HepG2 (cell line): ENCODE results near the gene GPX5. TPM values are rescaled to one million over a fixed set of nuclear protein-coding genes. Genes with fewer than 3 reads are reported as not detected.
A peak's percentile ranks its signal among the peaks of the same experiment; 100 is the strongest.

Experiments used
- ATAC-seq: fragments of 200-7000 bp; cut with Tn5 transposase; 3 replicates; pipeline ENCODE4 v1.9.1; 2020; ENCODE audit warnings: mild to moderate bottlenecking, moderate library complexity
- BruUV-seq: library from RNA; stranded (reverse); fragments of 400-500 nt; replicated peaks from 2 replicates; lab custom pipeline; 2021; lab: Mats Ljungman, UMichigan
- CTCF ChIA-PET: fragments of 300-600 bp; formaldehyde crosslinking; extraction: SDS; loops from one replicate; lab custom pipeline; 2021; ENCODE audit warnings: low total read pairs, inconsistent platforms, low intra/inter-chr PET ratio; lab: Yijun Ruan, JAX
- POLR2A ChIA-PET: fragments of 350-600 bp; sonication (Branson Sonifier 250); formaldehyde crosslinking; loops from one replicate; lab custom pipeline; 2020; ENCODE audit warnings: antibody characterized with exemption, inconsistent platforms; lab: Yijun Ruan, JAX
- DNase-seq: peaks from one replicate; pipeline ENCODE4 v3.0.0-alpha.2; 2015; ENCODE audit warnings: low spot score
- FAIRE-seq: peaks from 3 replicates; lab custom pipeline; 2011; peaks lifted over from hg19 to GRCh38; lab: Jason Lieb, UNC
- H2AFZ ChIP-seq: one replicate; pipeline ENCODE4 v1.6.1; 2011; ENCODE audit warnings: low read length, inconsistent platforms
- H3K27ac ChIP-seq: fragments of 300-600 bp; 3 replicates; pipeline ENCODE4 v1.8.0; 2011; ENCODE audit warnings: mixed run types, mild to moderate bottlenecking, mixed read lengths, low read length, inconsistent platforms; ENCODE audit not compliant: insufficient read depth; ENCODE audit errors: extremely low read length
- H3K27me3 ChIP-seq, 2 experiments: fragments of 200-600 bp in 1 of 2; 2 replicates in 1 of 2; 3 replicates in 1 of 2; pipeline versions ENCODE4 v1.6.0 to v1.8.0; 2011; ENCODE audit warnings: low read length in 2 of 2, mild to moderate bottlenecking in 2 of 2, moderate library complexity in 2 of 2, inconsistent platforms in 1 of 2; ENCODE audit not compliant: insufficient read depth in 2 of 2, control insufficient read depth in 1 of 2
- H3K36me3 ChIP-seq, 2 experiments: fragments of 200-600 bp in 1 of 2; replicated peaks in 1 of 2; 2 replicates in 1 of 2; 3 replicates in 1 of 2; pipeline versions ENCODE4 v1.5.1 to v1.8.0; 2011; ENCODE audit warnings: low read length in 2 of 2, inconsistent platforms in 1 of 2; ENCODE audit not compliant: insufficient read depth in 2 of 2, control insufficient read depth in 1 of 2
- H3K4me1 ChIP-seq: 2 replicates; pipeline ENCODE4 v1.5.1; 2012; ENCODE audit warnings: low read length, inconsistent platforms; ENCODE audit not compliant: insufficient read depth
- H3K4me2 ChIP-seq: 2 replicates; pipeline ENCODE4 v1.6.0; 2011; ENCODE audit warnings: low read depth, low read length, inconsistent platforms
- H3K4me3 ChIP-seq, 3 experiments: fragments of 200-600 bp in 1 of 3; sonication (generic), shearing (Covaris generic) in 1 of 3; replicated peaks in 1 of 3; 2 replicates each; pipeline ENCODE4 v1.5.1; 2011 to 2016; ENCODE audit warnings: low read length in 3 of 3, inconsistent platforms in 2 of 3, low read depth in 2 of 3, mild to moderate bottlenecking in 2 of 3, control low read depth in 1 of 3, mixed read lengths in 1 of 3; ENCODE audit not compliant: insufficient read depth in 1 of 3
- H3K79me2 ChIP-seq: one replicate; pipeline ENCODE4 v1.6.1; 2011; ENCODE audit warnings: low read length, inconsistent platforms; ENCODE audit not compliant: insufficient read depth
- H3K9ac ChIP-seq: 2 replicates; pipeline ENCODE4 v1.6.0; 2011; ENCODE audit warnings: mild to moderate bottlenecking, low read depth, low read length, inconsistent platforms; ENCODE audit not compliant: insufficient read depth
- H3K9me3 ChIP-seq: 2 replicates; pipeline ENCODE4 v1.5.1; 2012; ENCODE audit warnings: mild to moderate bottlenecking, low read length
- H4K20me1 ChIP-seq: 2 replicates; pipeline ENCODE4 v1.6.0; 2011; ENCODE audit warnings: inconsistent platforms, mild to moderate bottlenecking, low read length, moderate library complexity; ENCODE audit not compliant: insufficient read depth
- FOSL1 ChIP-seq: sonication (generic); formaldehyde crosslinking; IDR thresholded peaks from 2 replicates; pipeline ENCODE4 v1.9.0; 2021; ENCODE audit warnings: missing genetic modification reagents, borderline replicate concordance
- RNF219 ChIP-seq: sonication (generic); formaldehyde crosslinking; IDR thresholded peaks from 2 replicates; pipeline ENCODE4 v1.5.0; 2020; ENCODE audit warnings: mild to moderate bottlenecking, missing genetic modification reagents
- ZBTB40 ChIP-seq, 2 experiments: fragments of 450-650 bp in 1 of 2; sonication (generic) in 1 of 2; formaldehyde crosslinking in 1 of 2; IDR thresholded peaks; 2 replicates each; pipeline versions ENCODE4 v1.6.1 to v1.8.0; 2016 to 2022; ENCODE audit warnings: antibody characterized with exemption in 1 of 2, mild to moderate bottlenecking in 1 of 2, missing genetic modification reagents in 1 of 2
- ZIK1 ChIP-seq: sonication (generic); formaldehyde crosslinking; IDR thresholded peaks from 2 replicates; pipeline ENCODE4 v1.5.0; 2020; ENCODE audit warnings: mild to moderate bottlenecking, low read depth, missing genetic modification reagents, borderline replicate concordance
- WGBS: methylation state at CpG from one replicate; pipeline ENCODE4 v1.1.6; 2017; ENCODE audit warnings: low lambda C conversion rate; 5-methylcytosine and 5-hydroxymethylcytosine counted together
- in situ Hi-C: cut with HindIII; loops from 2 replicates; pipeline ENCODE4 v1.10.0; 2017; ENCODE audit warnings: low pct_unique_long_range_greater_than_20kb; ENCODE audit not compliant: extremely low pct_ligation_motif_present
- intact Hi-C: fragments of 100-400 bp; cut with micrococcal nuclease; formaldehyde crosslinking; loops from one replicate; pipeline ENCODE4 v1.10.0; 2022; ENCODE audit not compliant: unreplicated experiment
- polyA plus RNA-seq, 8 experiments: library from polyadenylated mRNA; depleted of rRNA in 3 of 8; stranded (reverse) in 7 of 8; unstranded in 1 of 8; fragments of >200 nt; fragmentation: Illumina TruSeq in 4 of 8; extraction: Trizol in 4 of 8; gene quantifications; 2 replicates each; pipeline versions ENCODE4 v1.2.1 to v1.2.3, GENCODE V29; 2011 to 2016; ENCODE audit warnings: low read depth in 4 of 8, missing spikeins in 1 of 8, mixed read lengths in 1 of 8; ENCODE audit not compliant: insufficient read depth in 1 of 8
- total RNA-seq, 5 experiments: library from RNA; depleted of rRNA; stranded (reverse); fragments of >200 nt; fragmentation: Illumina TruSeq; extraction: Trizol; gene quantifications; 2 replicates each; pipeline ENCODE4 v1.2.3, GENCODE V29; 2016; ENCODE audit warnings: low read depth in 1 of 5

The GPX5 gene
- total and polyA plus RNA-seq, 2 of the 13 experiments (the other 11 are each of a cell fraction or from before 2014, with no cell fraction given): not detected

- ChIA-PET CTCF (interaction anchor here (1.5 kb wide), 1 partner anchor 142 kb away, joined by 4 read pairs; the partner anchor contains the start of gene ZSCAN12), POLR2A (interaction anchor here (0.8 to 1.9 kb wide), 4 partner anchors 9 to 48 kb away, joined by 3 to 7 read pairs (median 4); a partner anchor contains a TSS)
- H3K9ac ChIP-seq: no peak overlapping the region
These were observed 16.3 kb downstream of the GPX5 start for GRCh38 chr6:28541996-28542395.

More at GRCh38 chr6:28541996-28542395, 16.3 kb downstream of the GPX5 start:
- no peak for ATAC-seq
- in situ Hi-C loops (no loop called here), intact Hi-C loops (loop anchor here (2.0 to 5.0 kb wide), 2 partner anchors 67 to 145 kb away; partner anchors contain the start of gene ZSCAN12)
- peak overlapping the region; percentile 99 for H3K4me2 ChIP-seq
- H3K4me3 ChIP-seq: peak overlapping the region; percentile 48 to 76 (median 64); a peak in 4 of 6 replicates
- TF ChIP-seq RNF219 (CRISPR knock-in tag) (0 out of 2 replicates have a peak, but pooled peaks have one; percentile 16), ZBTB40 (IDR thresholded peaks at IDR 0.05) (no peak), ZBTB40 (CRISPR knock-in tag; IDR thresholded peaks at IDR 0.05) (no peak), ZIK1 (no peak), FOSL1 (CRISPR knock-in tag) (no peak)
- no peak overlapping the region for H2AFZ ChIP-seq
- no peaks in the 10 kb centered on the region for H4K20me1 ChIP-seq
- no peak for DNase-seq
- H3K27ac ChIP-seq: no peak overlapping the region
- 61% methylated on average over 7 of the region's 7 CpGs for WGBS
- no peaks in the 10 kb centered on the region for H3K79me2 ChIP-seq
- FAIRE-seq: no peak
- peaks cover 22% of the 10 kb centered on the region for H3K4me1 ChIP-seq
- no TSS peak for BruUV-seq
- H3K36me3 ChIP-seq: no peaks in the 10 kb centered on the region
- H3K27me3 ChIP-seq: peaks cover 0 to 3% of the 10 kb centered on the region in 2 experiments; a peak in 2 of 5 replicates
- no peaks in the 10 kb centered on the region for H3K9me3 ChIP-seq
